CD8-positive, alpha-beta memory T cell (primary cell): ENCODE measurements around the gene SULT1C3. TPM values are rescaled to one million over a fixed set of nuclear protein-coding genes. Genes with fewer than 3 reads are reported as not detected.
"Not testable (repeated sequence)": the region's sequence is repeated elsewhere in the genome, so short reads cannot be mapped to it uniquely, and the experiment has no call there.

Source experiments
- CTCF ChIA-PET: fragments of 350-600 bp; sonication (Branson Sonifier 250); formaldehyde crosslinking; loops from one replicate; lab custom pipeline; 2021; ENCODE audit warnings: antibody characterized with exemption; lab: Charles Lee
- POLR2A ChIA-PET: fragments of 350-600 bp; sonication (Branson Sonifier 250); formaldehyde crosslinking; loops from one replicate; lab custom pipeline; 2021; ENCODE audit warnings: antibody characterized with exemption; lab: Charles Lee
- DNase-seq, 5 donors: peaks; one replicate each; pipeline versions ENCODE4 v3.0.0 to v3.0.0-alpha.2; 2020 to 2022; ENCODE audit warnings: mixed read lengths in 1 of 5
- H3K27ac ChIP-seq: one replicate; pipeline ENCODE4 v1.7.0; 2013; ENCODE audit warnings: low read depth, mild to moderate bottlenecking, low read length, moderate library complexity
- H3K27me3 ChIP-seq: 2 replicates; pipeline ENCODE4 v1.7.0; 2013; ENCODE audit warnings: low read length, mild to moderate bottlenecking; ENCODE audit not compliant: insufficient read depth, poor library complexity, severe bottlenecking
- H3K36me3 ChIP-seq: 2 replicates; pipeline ENCODE4 v1.7.0; 2013; ENCODE audit warnings: mild to moderate bottlenecking, low read length, moderate library complexity; ENCODE audit not compliant: insufficient read depth
- H3K4me1 ChIP-seq: 2 replicates; pipeline ENCODE4 v1.7.0; 2013; ENCODE audit warnings: mild to moderate bottlenecking, low read length, moderate library complexity; ENCODE audit not compliant: insufficient read depth
- H3K4me3 ChIP-seq: 2 replicates; pipeline ENCODE4 v1.7.0; 2013; ENCODE audit warnings: mild to moderate bottlenecking, low read length
- H3K9me3 ChIP-seq: 2 replicates; pipeline ENCODE4 v1.7.0; 2013; ENCODE audit warnings: mild to moderate bottlenecking, low read length
- H3K27ac Mint-ChIP-seq, 8 donors: one replicate each; pipeline ENCODE4 v1.8.0; 2020 to 2021; ENCODE audit warnings: mixed read lengths in 8 of 8, mild to moderate bottlenecking in 6 of 8, inconsistent platforms in 3 of 8, moderate library complexity in 3 of 8
- H3K27me3 Mint-ChIP-seq, 2 donors: one replicate each; pipeline ENCODE4 v1.8.0; 2020 to 2021; ENCODE audit warnings: mixed read lengths in 2 of 2, mild to moderate bottlenecking in 1 of 2, moderate library complexity in 1 of 2
- H3K36me3 Mint-ChIP-seq, 3 donors: one replicate each; pipeline ENCODE4 v1.8.0; 2020 to 2021; ENCODE audit warnings: mixed read lengths in 3 of 3, inconsistent platforms in 1 of 3, mild to moderate bottlenecking in 1 of 3
- H3K4me1 Mint-ChIP-seq, 3 donors: one replicate each; pipeline ENCODE4 v1.8.0; 2020 to 2021; ENCODE audit warnings: mixed read lengths in 3 of 3, inconsistent platforms in 1 of 3, mild to moderate bottlenecking in 1 of 3
- H3K4me3 Mint-ChIP-seq, 7 donors: one replicate each; pipeline ENCODE4 v1.8.0; 2020 to 2021; ENCODE audit warnings: mixed read lengths in 7 of 7, mild to moderate bottlenecking in 6 of 7, moderate library complexity in 4 of 7, inconsistent platforms in 2 of 7
- H3K9me3 Mint-ChIP-seq, 5 donors: one replicate each; pipeline ENCODE4 v1.8.0; 2020 to 2022; ENCODE audit warnings: mixed read lengths in 5 of 5, mild to moderate bottlenecking in 3 of 5, moderate library complexity in 2 of 5, inconsistent platforms in 1 of 5
- polyA plus RNA-seq: library from polyadenylated mRNA; unstranded; fragments of 300-500 nt; fragmentation: Illumina TruSeq; gene quantifications from one replicate; pipeline ENCODE4 v1.2.3, GENCODE V29; 2021
- total RNA-seq, 2 experiments: library from RNA; stranded (reverse); gene quantifications; one replicate each; pipeline ENCODE4 v1.2.3, GENCODE V29; 2021

SULT1C3 gene
- total and polyA plus RNA-seq, 3 experiments from 2014 or later: not detected

DNA sequence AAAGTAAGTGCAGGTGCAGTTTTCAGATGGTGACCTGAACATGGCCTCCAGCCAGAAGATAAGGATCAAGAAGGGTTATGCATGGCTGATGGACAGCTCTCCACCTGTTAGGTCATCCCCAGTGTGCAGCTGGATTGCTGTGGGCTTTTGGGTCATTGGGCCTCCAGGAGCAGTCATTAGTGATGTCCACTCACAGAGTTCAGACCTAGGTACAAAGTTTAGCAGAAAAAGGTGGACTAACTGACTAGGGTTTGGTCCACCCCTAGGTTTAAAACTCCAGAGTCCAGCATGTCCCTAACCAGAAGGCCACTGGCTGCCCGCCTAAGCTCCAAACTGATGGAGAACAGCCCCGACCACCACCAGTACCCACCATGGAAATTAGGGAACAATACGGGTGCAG is 30.6 kb downstream of the SULT1C3 start:
- Histone ChIP-seq H3K27me3 (no peaks in the 10 kb centered on the region), H3K36me3 (no peaks in the 10 kb centered on the region), H3K27ac (no peak overlapping the region), H3K4me3 (no peak overlapping the region), H3K9me3 (no peaks in the 10 kb centered on the region), H3K4me1 (no peaks in the 10 kb centered on the region)
- ChIA-PET POLR2A (no interaction called here), CTCF (no interaction called here)
- no peak for DNase-seq
- Mint-ChIP-seq H3K36me3 (no peaks in the 10 kb centered on the region), H3K27ac (no peak overlapping the region), H3K4me3 (no peak overlapping the region), H3K4me1 (no peaks in the 10 kb centered on the region), H3K27me3 (peaks cover 13 to 25% of the 10 kb centered on the region in 2 donors), H3K9me3 (no peaks in the 10 kb centered on the region)

DNA sequence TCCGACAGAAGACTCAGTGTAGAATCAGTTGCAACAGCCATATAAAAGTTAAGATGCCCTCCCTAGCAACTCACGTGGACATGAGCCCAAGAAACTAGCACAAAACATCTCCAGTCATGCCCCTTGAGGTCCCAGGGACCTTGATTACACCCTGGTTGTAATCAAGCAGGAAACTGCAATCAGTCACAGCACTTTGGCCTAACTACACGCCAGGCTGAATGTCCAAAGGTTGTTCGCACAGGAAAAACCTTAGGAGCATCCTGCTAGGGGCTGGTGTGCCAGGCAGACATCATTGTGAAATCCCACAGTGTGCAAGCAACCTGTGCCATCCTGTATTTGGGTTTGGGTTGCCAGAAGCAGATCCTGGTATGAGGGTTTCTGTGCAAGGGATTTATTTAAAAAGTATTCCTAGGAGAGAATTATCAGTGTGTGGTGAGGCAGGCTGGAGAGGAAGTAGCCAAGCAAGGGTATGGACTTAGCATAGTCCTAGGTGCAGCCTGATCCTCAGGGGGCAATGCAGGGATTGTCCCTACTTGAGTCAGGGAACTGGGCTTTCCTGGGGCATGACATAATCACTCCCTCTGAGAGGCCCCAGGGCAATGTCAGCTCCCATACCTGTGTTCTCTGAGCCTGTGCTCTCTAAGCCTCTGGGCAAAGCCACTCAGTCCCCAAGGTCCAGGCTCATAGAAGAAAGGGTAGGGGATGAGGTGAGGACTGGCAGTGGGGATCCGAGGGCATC is 31.2 kb downstream of the SULT1C3 start:
- no peaks in the 10 kb centered on the region for H3K9me3 ChIP-seq
- no peak overlapping the region for H3K4me3 ChIP-seq
- H3K36me3 Mint-ChIP-seq: no peaks in the 10 kb centered on the region
- ChIA-PET POLR2A (no interaction called here), CTCF (no interaction called here)
- no peaks in the 10 kb centered on the region for H3K4me1 ChIP-seq
- H3K27ac ChIP-seq: no peak overlapping the region
- H3K27ac Mint-ChIP-seq: no peak overlapping the region
- no peaks in the 10 kb centered on the region for H3K27me3 ChIP-seq
- no peaks in the 10 kb centered on the region for H3K36me3 ChIP-seq
- DNase-seq: no peak
- peaks cover 14 to 25% of the 10 kb centered on the region in 2 donors for H3K27me3 Mint-ChIP-seq
- H3K4me1 Mint-ChIP-seq: no peaks in the 10 kb centered on the region
- H3K4me3 Mint-ChIP-seq: no peak overlapping the region
- H3K9me3 Mint-ChIP-seq: no peaks in the 10 kb centered on the region

DNA sequence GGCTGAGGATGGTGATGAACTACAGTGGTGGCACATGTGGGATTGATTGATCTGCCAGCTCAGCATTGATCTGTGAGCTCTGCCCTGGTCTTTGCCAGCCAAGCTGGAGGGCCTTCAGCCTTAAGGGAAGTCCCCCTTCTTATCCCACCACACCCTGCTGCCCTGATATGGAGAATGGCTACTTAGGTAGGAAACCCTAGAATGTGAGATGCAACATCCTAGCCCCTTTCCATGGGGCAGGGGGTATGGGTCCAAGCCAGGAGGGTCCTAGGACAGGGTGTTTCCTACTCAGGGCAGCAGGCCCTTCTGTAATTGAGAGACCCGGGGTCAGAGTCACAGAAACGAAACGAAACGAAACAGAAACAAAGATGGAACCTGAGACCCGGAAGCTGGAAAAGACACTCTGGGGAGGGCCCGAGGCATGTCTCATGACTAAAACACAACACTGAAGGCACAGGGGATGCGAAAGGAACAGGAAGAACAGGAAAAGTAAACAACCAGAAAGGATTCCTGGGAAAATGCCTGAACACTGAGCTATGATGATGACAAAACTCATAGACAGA is 32.0 kb downstream of the SULT1C3 start:
- ChIA-PET CTCF (no interaction called here), POLR2A (no interaction called here)
- no peaks in the 10 kb centered on the region for H3K9me3 ChIP-seq
- H3K27me3 ChIP-seq: no peaks in the 10 kb centered on the region
- Mint-ChIP-seq H3K4me1 (no peaks in the 10 kb centered on the region), H3K27ac (no peak overlapping the region), H3K36me3 (no peaks in the 10 kb centered on the region), H3K27me3 (peaks cover 13 to 25% of the 10 kb centered on the region in 2 donors), H3K4me3 (no peak overlapping the region), H3K9me3 (no peaks in the 10 kb centered on the region)
- DNase-seq: no peak
- H3K4me1 ChIP-seq: no peaks in the 10 kb centered on the region
- H3K27ac ChIP-seq: no peak overlapping the region
- H3K4me3 ChIP-seq: no peak overlapping the region
- no peaks in the 10 kb centered on the region for H3K36me3 ChIP-seq

DNA sequence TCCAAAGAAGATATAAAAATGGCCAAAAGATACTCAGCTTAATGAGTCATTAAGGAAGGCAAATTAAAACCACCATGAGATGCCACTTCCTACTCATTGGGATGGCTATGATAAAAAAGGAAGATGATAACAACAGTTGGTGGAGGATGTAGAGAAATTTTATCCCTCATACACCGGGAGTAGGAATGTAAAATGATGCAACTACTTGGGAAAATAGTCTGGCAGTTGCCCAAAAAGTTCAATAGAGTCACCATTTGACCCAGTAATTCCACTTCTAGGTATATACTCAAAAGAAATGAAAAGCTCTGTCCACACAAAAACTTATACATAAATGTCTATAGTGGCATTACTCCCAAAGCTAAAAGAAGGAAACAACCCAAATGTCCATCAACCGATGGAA is 38.9 kb downstream of the SULT1C3 start:
- Mint-ChIP-seq H3K4me1 (no peaks in the 10 kb centered on the region), H3K27ac (no peak overlapping the region), H3K27me3 (peaks cover 4 to 13% of the 10 kb centered on the region in 2 donors), H3K36me3 (no peaks in the 10 kb centered on the region), H3K4me3 (no peak overlapping the region), H3K9me3 (no peaks in the 10 kb centered on the region)
- no peaks in the 10 kb centered on the region for H3K9me3 ChIP-seq
- no peak for DNase-seq
- CTCF ChIA-PET: no interaction called here
- POLR2A ChIA-PET: no interaction called here
- H3K27ac ChIP-seq: no peak overlapping the region
- H3K27me3 ChIP-seq: no peaks in the 10 kb centered on the region
- H3K36me3 ChIP-seq: no peaks in the 10 kb centered on the region
- H3K4me3 ChIP-seq: no peak overlapping the region
- H3K4me1 ChIP-seq: no peaks in the 10 kb centered on the region

DNA sequence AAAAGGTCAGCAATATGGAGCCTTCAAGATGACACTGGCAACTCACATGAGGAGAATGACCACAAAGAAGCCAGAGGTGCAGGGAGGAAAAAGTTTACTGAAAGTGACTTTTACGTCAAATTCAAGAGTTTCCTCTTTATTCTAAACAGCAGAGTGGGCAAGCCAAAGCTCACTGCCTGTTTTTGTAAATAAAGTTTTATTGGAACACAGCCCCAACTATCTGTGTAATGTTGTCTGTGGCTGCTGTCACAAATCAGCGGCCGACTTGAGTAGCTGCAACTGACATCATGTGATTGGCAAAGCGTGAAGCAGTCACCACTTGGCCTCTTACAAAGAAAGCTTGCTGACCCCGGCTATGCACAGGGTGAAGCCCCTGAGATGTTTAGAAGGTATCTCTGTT is 39.7 kb downstream of the SULT1C3 start:
- Mint-ChIP-seq H3K4me3 (no peak overlapping the region), H3K27ac (no peak overlapping the region), H3K4me1 (no peaks in the 10 kb centered on the region), H3K36me3 (no peaks in the 10 kb centered on the region), H3K9me3 (peaks cover 0 to 1% (median 0%) of the 10 kb centered on the region in 5 donors), H3K27me3 (peaks cover 4 to 11% of the 10 kb centered on the region in 2 donors)
- Histone ChIP-seq H3K27ac (no peak overlapping the region), H3K27me3 (no peaks in the 10 kb centered on the region), H3K4me1 (no peaks in the 10 kb centered on the region), H3K9me3 (no peaks in the 10 kb centered on the region), H3K36me3 (no peaks in the 10 kb centered on the region), H3K4me3 (no peak overlapping the region)
- ChIA-PET CTCF (no interaction called here), POLR2A (no interaction called here)
- no peak for DNase-seq

DNA sequence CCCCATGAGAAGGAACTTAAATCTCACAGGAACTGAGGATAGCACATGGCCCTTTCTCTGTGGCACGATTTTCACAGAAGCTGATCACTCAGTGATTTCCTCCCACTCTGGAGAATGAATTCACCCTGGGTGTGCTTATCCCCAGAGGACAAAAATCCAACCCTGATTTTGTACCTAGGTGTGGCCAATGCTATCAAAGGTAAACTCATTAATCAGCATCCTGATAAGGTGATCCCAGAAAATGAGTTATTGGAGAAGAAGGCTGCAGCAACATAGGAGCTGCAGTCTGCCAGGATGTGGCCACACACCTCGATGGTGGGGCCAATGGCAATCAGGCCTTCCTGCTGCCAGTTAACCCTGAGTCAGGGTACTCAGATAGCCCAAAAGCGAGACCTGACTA is 40.7 kb downstream of the SULT1C3 start:
- Histone ChIP-seq H3K27ac (no peak overlapping the region), H3K4me3 (no peak overlapping the region), H3K4me1 (no peaks in the 10 kb centered on the region), H3K9me3 (no peaks in the 10 kb centered on the region), H3K27me3 (no peaks in the 10 kb centered on the region), H3K36me3 (no peaks in the 10 kb centered on the region)
- no peak for DNase-seq
- no peaks in the 10 kb centered on the region for H3K4me1 Mint-ChIP-seq
- H3K4me3 Mint-ChIP-seq: no peak overlapping the region
- H3K9me3 Mint-ChIP-seq: peaks cover 0 to 7% (median 0%) of the 10 kb centered on the region in 5 donors
- no peaks in the 10 kb centered on the region for H3K36me3 Mint-ChIP-seq
- ChIA-PET POLR2A (no interaction called here), CTCF (no interaction called here)
- no peak overlapping the region for H3K27ac Mint-ChIP-seq
- peaks cover 7 to 14% of the 10 kb centered on the region in 2 donors for H3K27me3 Mint-ChIP-seq

DNA sequence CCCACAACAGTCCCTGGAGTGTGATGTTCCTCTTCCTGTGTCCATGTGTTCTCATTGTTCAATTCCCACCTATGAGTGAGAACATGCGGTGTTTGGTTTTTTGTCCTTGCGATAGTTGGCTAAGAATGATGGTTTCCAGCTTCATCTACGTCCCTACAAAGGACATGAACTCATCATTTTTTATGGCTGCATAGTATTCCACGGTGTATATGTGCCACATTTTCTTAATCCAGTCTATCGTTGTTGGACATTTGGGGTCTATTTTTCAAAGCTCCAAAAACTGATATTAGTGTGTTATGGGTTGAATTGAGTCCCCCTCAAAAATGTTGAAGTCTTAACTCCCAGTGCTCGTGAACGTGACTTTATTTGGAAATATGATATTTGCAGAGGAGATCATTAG is 44.8 kb downstream of the SULT1C3 start:
- H3K36me3 ChIP-seq, H3K9me3 ChIP-seq, H3K4me3 Mint-ChIP-seq, H3K27ac ChIP-seq, CTCF ChIA-PET, H3K9me3 Mint-ChIP-seq, H3K4me1 Mint-ChIP-seq, H3K27ac Mint-ChIP-seq, H3K4me3 ChIP-seq, H3K27me3 ChIP-seq, H3K36me3 Mint-ChIP-seq, POLR2A ChIA-PET, H3K4me1 ChIP-seq, DNase-seq: not testable (repeated sequence)
- H3K27me3 Mint-ChIP-seq: peaks cover 9 to 11% of the 10 kb centered on the region in 2 donors

DNA sequence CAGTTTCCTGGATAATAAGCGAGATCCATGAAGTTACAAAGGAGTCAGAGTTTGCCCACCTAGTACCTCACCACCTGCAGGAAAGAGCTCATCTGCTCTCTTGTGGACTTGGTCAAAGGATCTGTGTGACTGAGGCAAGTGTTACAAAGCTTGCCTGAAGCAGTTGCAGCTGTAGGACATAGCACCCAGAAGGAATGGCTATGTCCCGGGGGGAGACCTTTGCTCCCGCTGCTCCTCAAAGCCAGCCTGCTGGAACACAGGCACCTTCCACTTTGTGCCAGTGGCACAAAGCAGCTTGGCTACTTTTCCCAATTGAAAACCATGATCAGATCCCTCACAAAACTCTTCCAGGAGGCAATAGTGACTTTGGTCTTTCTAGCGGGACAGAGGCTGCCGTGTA is 45.8 kb downstream of the SULT1C3 start:
- H3K27ac Mint-ChIP-seq: no peak overlapping the region
- Histone ChIP-seq H3K4me3 (no peak overlapping the region), H3K27ac (no peak overlapping the region), H3K36me3 (no peaks in the 10 kb centered on the region), H3K27me3 (no peaks in the 10 kb centered on the region), H3K9me3 (no peaks in the 10 kb centered on the region), H3K4me1 (no peaks in the 10 kb centered on the region)
- peaks cover 0 to 3% (median 0%) of the 10 kb centered on the region in 3 donors for H3K36me3 Mint-ChIP-seq
- CTCF ChIA-PET: no interaction called here
- no peaks in the 10 kb centered on the region for H3K4me1 Mint-ChIP-seq
- no peak overlapping the region for H3K4me3 Mint-ChIP-seq
- peaks cover 9 to 11% of the 10 kb centered on the region in 2 donors for H3K27me3 Mint-ChIP-seq
- no peak for DNase-seq
- H3K9me3 Mint-ChIP-seq: peaks cover 0 to 7% (median 0%) of the 10 kb centered on the region in 5 donors
- POLR2A ChIA-PET: no interaction called here
